ENCODE results near the gene C13orf46.

Gene C13orf46

GRCh38 chr13:113945857-113946408, 27.9 kb downstream of the C13orf46 start:
- no peak for FAIRE-seq
- no peak for TF ChIP-seq POLR2A (IDR thresholded peaks at IDR 0.05; ENCODE audit: low read depth, low read length)
- DNase-seq (ENCODE audit: insufficient read length, low spot score), result no peak

- DNase-seq (ENCODE audit: insufficient read length, low spot score) (no peak), FAIRE-seq (no peak)
- no peak for TF ChIP-seq POLR2A (IDR thresholded peaks at IDR 0.05; ENCODE audit: low read depth, low read length)
Observed at GRCh38 chr13:113943821-113944565, 29.9 kb downstream of the C13orf46 start.

GRCh38 chr13:113942591-113943103, 31.2 kb downstream of the C13orf46 start:
- FAIRE-seq (no peak), DNase-seq (ENCODE audit: insufficient read length, low spot score) (no peak)
- no peak for TF ChIP-seq POLR2A (IDR thresholded peaks at IDR 0.05; ENCODE audit: low read depth, low read length)

- FAIRE-seq (no peak), DNase-seq (ENCODE audit: insufficient read length, low spot score) (peak; percentile 86)
- no peak for TF ChIP-seq POLR2A (IDR thresholded peaks at IDR 0.05; ENCODE audit: low read depth, low read length)
Observed at GRCh38 chr13:113941571-113942191, 32.2 kb downstream of the C13orf46 start.

- no peak for TF ChIP-seq POLR2A (IDR thresholded peaks at IDR 0.05; ENCODE audit: low read depth, low read length)
- FAIRE-seq (no peak), DNase-seq (ENCODE audit: insufficient read length, low spot score) (no peak)
Observed at GRCh38 chr13:113939944-113940297, 34.0 kb downstream of the C13orf46 start.

- no peak for FAIRE-seq
- no peak for DNase-seq (ENCODE audit: insufficient read length, low spot score)
- no peak for TF ChIP-seq POLR2A (IDR thresholded peaks at IDR 0.05; ENCODE audit: low read depth, low read length)
Observed at GRCh38 chr13:113939129-113939943, 34.5 kb downstream of the C13orf46 start.

- TF ChIP-seq POLR2A (IDR thresholded peaks at IDR 0.05; ENCODE audit: low read depth, low read length), result no peak
- no peak for FAIRE-seq
- DNase-seq (ENCODE audit: insufficient read length, low spot score), result no peak
Observed at GRCh38 chr13:113938716-113939115, 35.2 kb downstream of the C13orf46 start.

GRCh38 chr13:113938246-113938645, 35.6 kb downstream of the C13orf46 start:
- DNase-seq (ENCODE audit: insufficient read length, low spot score) (no peak), FAIRE-seq (no peak)
- TF ChIP-seq POLR2A (IDR thresholded peaks at IDR 0.05; ENCODE audit: low read depth, low read length), result no peak

GRCh38 chr13:113937527-113938180, 36.2 kb downstream of the C13orf46 start:
- FAIRE-seq (no peak), DNase-seq (ENCODE audit: insufficient read length, low spot score) (no peak)
- TF ChIP-seq POLR2A (IDR thresholded peaks at IDR 0.05; ENCODE audit: low read depth, low read length), result no peak

- TF ChIP-seq POLR2A (IDR thresholded peaks at IDR 0.05; ENCODE audit: low read depth, low read length), result no peak
- no peak for FAIRE-seq
- no peak for DNase-seq (ENCODE audit: insufficient read length, low spot score)
Observed at GRCh38 chr13:113937073-113937472, 36.8 kb downstream of the C13orf46 start.

- DNase-seq (ENCODE audit: insufficient read length, low spot score) (no peak), FAIRE-seq (no peak)
- TF ChIP-seq POLR2A (IDR thresholded peaks at IDR 0.05; ENCODE audit: low read depth, low read length), result no peak
Observed at GRCh38 chr13:113936166-113936965, 37.5 kb downstream of the C13orf46 start.

- no peak for FAIRE-seq
- DNase-seq (ENCODE audit: insufficient read length, low spot score), result no peak
- no peak for TF ChIP-seq POLR2A (IDR thresholded peaks at IDR 0.05; ENCODE audit: low read depth, low read length)
Observed at GRCh38 chr13:113935001-113935844, 38.7 kb downstream of the C13orf46 start.
